D721Med (cell line): ENCODE measurements around the gene MBOAT2.
"Not testable (repeated sequence)": the region's sequence is repeated elsewhere in the genome, so short reads cannot be mapped to it uniquely, and the experiment has no call there.

ENCODE experiments used
- DNase-seq: peaks from one replicate; pipeline ENCODE4 v3.0.0; 2011; ENCODE audit warnings: low spot score; ENCODE audit not compliant: insufficient read length
- FAIRE-seq: peaks from 2 replicates; lab custom pipeline; 2011; peaks lifted over from hg19 to GRCh38; lab: Jason Lieb, UNC
- CTCF ChIP-seq: IDR thresholded peaks from 2 replicates; pipeline ENCODE4 v1.5.1; 2012; ENCODE audit warnings: mild to moderate bottlenecking, control low read depth; ENCODE audit not compliant: insufficient read depth; ENCODE audit errors: missing control alignments

MBOAT2 gene

GRCh38 chr2:8976442-8977259, 26.8 kb downstream of the MBOAT2 start:
- no peak for FAIRE-seq
- no peak for TF ChIP-seq CTCF
- no peak for DNase-seq

GRCh38 chr2:8974016-8974415, 29.5 kb downstream of the MBOAT2 start:
- TF ChIP-seq CTCF: no peak
- DNase-seq (no peak), FAIRE-seq (no peak)

GRCh38 chr2:8973017-8973416, 30.5 kb downstream of the MBOAT2 start:
- not testable (repeated sequence) for DNase-seq, FAIRE-seq

- not testable (repeated sequence) for FAIRE-seq, DNase-seq
Measured at GRCh38 chr2:8972535-8972934, 30.9 kb downstream of the MBOAT2 start.

GRCh38 chr2:8969348-8969747, 34.1 kb downstream of the MBOAT2 start:
- not testable (repeated sequence) for FAIRE-seq

GRCh38 chr2:8966123-8966908, 37.2 kb downstream of the MBOAT2 start:
- FAIRE-seq: no peak
- DNase-seq: no peak
- TF ChIP-seq CTCF: no peak

More at GRCh38 chr2:8969348-8969747, 34.1 kb downstream of the MBOAT2 start:
- not testable (repeated sequence) for DNase-seq

GRCh38 chr2:8965216-8965969, 38.1 kb downstream of the MBOAT2 start:
- no peak for TF ChIP-seq CTCF
- DNase-seq (no peak), FAIRE-seq (no peak)

GRCh38 chr2:8962890-8963289, 40.6 kb downstream of the MBOAT2 start:
- DNase-seq: no peak
- no peak for FAIRE-seq
- no peak for TF ChIP-seq CTCF
